A549 (cell line): ENCODE results near the gene SPAG9. TPM values are rescaled to one million over a fixed set of nuclear protein-coding genes. Genes with fewer than 3 reads are reported as not detected.
"Not testable (repeated sequence)": the region's sequence is repeated elsewhere in the genome, so short reads cannot be mapped to it uniquely, and the experiment has no call there.

Experiments
- ATAC-seq, 2 experiments: fragments of 200-7000 bp in 1 of 2; fragments of >200 bp in 1 of 2; cut with Nextera tagmentation in 1 of 2; cut with Tn5 transposase in 1 of 2; 3 replicates each; pipeline versions ENCODE4 v1.8.0 to v1.9.1; 2018 to 2020; ENCODE audit warnings: mild to moderate bottlenecking in 1 of 2, moderate library complexity in 1 of 2
- CTCF ChIA-PET: fragments of 300-600 bp; sonication (Branson Sonifier 250); formaldehyde crosslinking; extraction: SDS; loops from one replicate; lab custom pipeline; 2021; ENCODE audit warnings: antibody characterized with exemption, inconsistent platforms; lab: Yijun Ruan, JAX
- POLR2A ChIA-PET: fragments of 350-600 bp; formaldehyde crosslinking; extraction: SDS; loops from one replicate; lab custom pipeline; 2021; ENCODE audit warnings: antibody characterized with exemption, inconsistent platforms; lab: Yijun Ruan, JAX
- DNase-seq, 2 experiments: peaks; one replicate each; pipeline versions ENCODE4 v3.0.0 to v3.0.0-alpha.2; 2011 to 2016; ENCODE audit warnings: low read depth in 1 of 2, low spot score in 1 of 2
- FAIRE-seq: peaks from 2 replicates; lab custom pipeline; 2011; peaks lifted over from hg19 to GRCh38; lab: Jason Lieb, UNC
- H3K27ac ChIP-seq, 2 experiments: fragments of >200 bp; sonication (Bioruptor Twin); formaldehyde crosslinking; 3 replicates each; pipeline ENCODE4 v1.5.1; 2016 to 2017
- H3K4me1 ChIP-seq: fragments of >200 bp; sonication (Bioruptor Twin); formaldehyde crosslinking; 3 replicates; pipeline ENCODE4 v1.6.1; 2016
- H3K4me2 ChIP-seq: fragments of >200 bp; sonication (Bioruptor Twin); formaldehyde crosslinking; 3 replicates; pipeline ENCODE4 v1.6.1; 2016
- H3K4me3 ChIP-seq: fragments of >200 bp; sonication (Bioruptor Twin); formaldehyde crosslinking; 3 replicates; pipeline ENCODE4 v1.5.1; 2016
- H3K9me3 ChIP-seq: fragments of >200 bp; sonication (Bioruptor Twin); formaldehyde crosslinking; 3 replicates; pipeline ENCODE4 v1.6.1; 2016
- EHMT2 ChIP-seq: fragments of 200-600 bp; sonication (generic); IDR thresholded peaks from 2 replicates; pipeline ENCODE4 v1.6.1; 2016; ENCODE audit warnings: antibody characterized with exemption, low read depth, mild to moderate bottlenecking, moderate library complexity
- FOSL2 ChIP-seq, 2 experiments: fragments of 450-650 bp in 1 of 2; fragments of >200 bp in 1 of 2; sonication (Bioruptor Twin) in 1 of 2; formaldehyde crosslinking; IDR thresholded peaks; 2 replicates each; pipeline versions ENCODE4 v1.5.0 to v1.6.1; 2016 to 2020; ENCODE audit warnings: mild to moderate bottlenecking in 1 of 2, moderate library complexity in 1 of 2
- GATA3 ChIP-seq: IDR thresholded peaks from 2 replicates; pipeline ENCODE4 v1.6.1; 2012; ENCODE audit warnings: borderline replicate concordance
- HDAC2 ChIP-seq: fragments of 200-600 bp; sonication (generic); IDR thresholded peaks from 2 replicates; pipeline ENCODE4 v1.6.1; 2016
- HES2 ChIP-seq: fragments of >200 bp; sonication (Bioruptor Twin); formaldehyde crosslinking; IDR thresholded peaks from 2 replicates; pipeline ENCODE4 v1.6.1; 2016
- HMGXB4 ChIP-seq: fragments of 250-450 bp; sonication (Bioruptor Pico); IDR thresholded peaks from 2 replicates; pipeline ENCODE4 v1.5.0; 2021; ENCODE audit warnings: mild to moderate bottlenecking, moderate library complexity, borderline replicate concordance
- JUN ChIP-seq, 2 experiments: fragments of >200 bp; sonication (Bioruptor Twin); formaldehyde crosslinking; IDR thresholded peaks; 2 replicates in 1 of 2; 3 replicates in 1 of 2; pipeline ENCODE4 v1.6.1; 2016 to 2017
- MYC ChIP-seq: IDR thresholded peaks from 2 replicates; pipeline ENCODE4 v1.6.1; 2012; ENCODE audit warnings: mild to moderate bottlenecking, inconsistent platforms, low read length, improper control_type of control experiment, borderline replicate concordance
- PBX3 ChIP-seq: IDR thresholded peaks from 2 replicates; pipeline ENCODE4 v1.6.1; 2012
- POLR2A ChIP-seq: IDR thresholded peaks from 2 replicates; pipeline ENCODE4 v1.6.1; 2012; ENCODE audit warnings: mild to moderate bottlenecking, low read length
- POLR2AphosphoS2 ChIP-seq: conservative IDR thresholded peaks from 2 replicates; pipeline ENCODE4 v1.6.1; 2012; ENCODE audit warnings: low read length, improper control_type of control experiment, inconsistent platforms
- RFX5 ChIP-seq: fragments of 450-650 bp; IDR thresholded peaks from 2 replicates; pipeline ENCODE4 v1.7.1; 2014; ENCODE audit warnings: antibody characterized with exemption, mild to moderate bottlenecking, moderate library complexity
- USF2 ChIP-seq: fragments of 450-650 bp; IDR thresholded peaks from 2 replicates; pipeline ENCODE4 v1.6.1; 2014; ENCODE audit warnings: antibody characterized with exemption
- ZC3H11A ChIP-seq: fragments of 450-650 bp; IDR thresholded peaks from 2 replicates; pipeline ENCODE4 v1.6.1; 2014; ENCODE audit warnings: antibody characterized with exemption, mild to moderate bottlenecking
- ZSCAN20 ChIP-seq: fragments of 250-450 bp; sonication (Bioruptor Pico); IDR thresholded peaks from 2 replicates; pipeline ENCODE4 v1.8.0; 2022; ENCODE audit warnings: mild to moderate bottlenecking, moderate library complexity
- WGBS: methylation state at CpG from one replicate; pipeline ENCODE4 v1.1.6; 2017; ENCODE audit errors: missing lambda C conversion rate; 5-methylcytosine and 5-hydroxymethylcytosine counted together
- polyA plus RNA-seq, 4 experiments: library from polyadenylated mRNA; depleted of rRNA in 3 of 4; stranded (reverse); fragments of >200 nt; fragmentation: RNase III in 1 of 4; extraction: RNeasy Plus Mini Kit Qiagen cat#74134 plus additional on column Dnase treatment in 1 of 4; gene quantifications; 2 replicates in 3 of 4; 3 replicates in 1 of 4; pipeline ENCODE4 v1.2.3, GENCODE V29; 2011 to 2017

SPAG9 gene
- polyA plus RNA-seq, 2 of the 4 experiments (the other 2 are of a cell fraction) = 69.0 to 71.1 TPM

- ATAC-seq (peak; percentile 6 to 37; a peak in 3 of 6 replicates), DNase-seq (peak in 1 of 2 experiments; percentile 63), FAIRE-seq (no peak)
- peak overlapping the region in 1 of 2 experiments; percentile 39; a peak in 1 of 6 replicates for H3K27ac ChIP-seq
- ChIA-PET CTCF (interaction anchor here (0.9 to 12.1 kb wide), 3 partner anchors 19 to 127 kb away, joined by 3 to 119 read pairs (median 3); partner anchors contain the start of gene NME1), POLR2A (no interaction called here)
- no peaks in the 10 kb centered on the region for H3K9me3 ChIP-seq
- TF ChIP-seq RFX5 = peak; percentile 88
- TF ChIP-seq GATA3 = no peak
- WGBS = 72% methylated on average over 3 of the region's 3 CpGs
- H3K4me3 ChIP-seq = no peak overlapping the region
- H3K4me2 ChIP-seq = no peak overlapping the region
- peaks cover 31% of the 10 kb centered on the region for H3K4me1 ChIP-seq
These were observed 7.4 kb upstream of the SPAG9 start for GRCh38 chr17:51128076-51128475.

- H3K4me3 ChIP-seq = no peak overlapping the region
- ATAC-seq (no peak), DNase-seq (no peak), FAIRE-seq (no peak)
- H3K4me1 ChIP-seq = peaks cover 33% of the 10 kb centered on the region
- H3K9me3 ChIP-seq = no peaks in the 10 kb centered on the region
- ChIA-PET CTCF (interaction anchor here (0.8 to 12.1 kb wide), 3 partner anchors 11 to 28 kb away, joined by 3 to 119 read pairs (median 3); partner anchors contain the start of gene NME1), POLR2A (no interaction called here)
- peak overlapping the region; percentile 51 for H3K4me2 ChIP-seq
- WGBS = 85% methylated on average over 5 of the region's 5 CpGs
- TF ChIP-seq POLR2AphosphoS2 (no peak), HES2 (no peak), HMGXB4 (no peak), ZSCAN20 (CRISPR knock-in tag) (no peak), PBX3 (no peak), MYC (no peak), EHMT2 (no peak), JUN (IDR thresholded peaks at IDR 0.05) (no peak), USF2 (no peak), GATA3 (no peak), POLR2A (no peak)
- peak overlapping the region; percentile 19 to 69; a peak in 4 of 6 replicates for H3K27ac ChIP-seq
These were observed 4.2 kb upstream of the SPAG9 start for GRCh38 chr17:51124640-51125503.

- Histone ChIP-seq H3K4me2 (peak overlapping the region; percentile 92), H3K4me3 (peak overlapping the region; percentile 77), H3K27ac (peak overlapping the region; percentile 89 to 92), H3K4me1 (peaks cover 46% of the 10 kb centered on the region)
- not testable (repeated sequence) for DNase-seq; H3K9me3 ChIP-seq; ATAC-seq; FAIRE-seq; TF ChIP-seq FOSL2 (IDR thresholded peaks at IDR 0.05)
- 59% methylated on average over 10 of the region's 10 CpGs for WGBS
- CTCF ChIA-PET = interaction anchor here (0.8 to 12.1 kb wide), 5 partner anchors 9 to 280 kb away, joined by 3 to 119 read pairs (median 4); partner anchors contain the start of gene NME1
- POLR2A ChIA-PET = interaction anchor here (0.7 to 4.2 kb wide), 8 partner anchors 8 to 256 kb away, joined by 3 to 41 read pairs (median 6); partner anchors contain the start of genes NME1 and TOB1
- TF ChIP-seq HDAC2 (0 out of 2 replicates have a peak, but pooled peaks have one; percentile 13), ZC3H11A (0 out of 2 replicates have a peak, but pooled peaks have one; percentile 3), FOSL2 (CRISPR knock-in tag; IDR thresholded peaks at IDR 0.05) (peak; percentile 71)
These were observed 1.9 kb upstream of the SPAG9 start for GRCh38 chr17:51122473-51123115.
